HG02588 (cell line): Measurements from ENCODE around the gene SEMA3A.
"Not testable (repeated sequence)": the region's sequence is repeated elsewhere in the genome, so short reads cannot be mapped to it uniquely, and the experiment has no call there.

Experiments used
- ATAC-seq: cut with Tn5 transposase; IDR thresholded peaks from one replicate; pipeline ENCODE4 v1.9.1; 2021; ENCODE audit warnings: mild to moderate bottlenecking, moderate library complexity; ENCODE audit not compliant: unreplicated experiment

SEMA3A gene

DNA sequence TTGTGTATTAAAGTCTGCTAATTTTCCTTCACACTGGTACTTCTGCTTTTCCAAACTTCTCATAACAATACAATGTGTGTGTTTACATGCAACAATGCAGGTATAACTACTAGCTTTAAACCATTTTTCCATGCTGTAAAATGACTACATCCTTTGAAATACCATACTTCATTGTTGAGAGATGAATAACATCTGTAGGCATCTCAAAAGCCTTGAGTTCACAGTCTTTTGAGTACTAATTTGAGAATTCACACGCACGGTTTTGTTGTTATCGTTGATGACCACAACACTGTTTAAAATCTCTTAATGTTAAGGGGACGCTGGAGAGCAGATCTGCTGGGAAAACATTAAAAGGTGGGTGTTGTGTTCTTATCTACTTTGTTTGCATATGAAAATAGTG lies 37.4 kb downstream of the SEMA3A start:
- no peak for ATAC-seq

DNA sequence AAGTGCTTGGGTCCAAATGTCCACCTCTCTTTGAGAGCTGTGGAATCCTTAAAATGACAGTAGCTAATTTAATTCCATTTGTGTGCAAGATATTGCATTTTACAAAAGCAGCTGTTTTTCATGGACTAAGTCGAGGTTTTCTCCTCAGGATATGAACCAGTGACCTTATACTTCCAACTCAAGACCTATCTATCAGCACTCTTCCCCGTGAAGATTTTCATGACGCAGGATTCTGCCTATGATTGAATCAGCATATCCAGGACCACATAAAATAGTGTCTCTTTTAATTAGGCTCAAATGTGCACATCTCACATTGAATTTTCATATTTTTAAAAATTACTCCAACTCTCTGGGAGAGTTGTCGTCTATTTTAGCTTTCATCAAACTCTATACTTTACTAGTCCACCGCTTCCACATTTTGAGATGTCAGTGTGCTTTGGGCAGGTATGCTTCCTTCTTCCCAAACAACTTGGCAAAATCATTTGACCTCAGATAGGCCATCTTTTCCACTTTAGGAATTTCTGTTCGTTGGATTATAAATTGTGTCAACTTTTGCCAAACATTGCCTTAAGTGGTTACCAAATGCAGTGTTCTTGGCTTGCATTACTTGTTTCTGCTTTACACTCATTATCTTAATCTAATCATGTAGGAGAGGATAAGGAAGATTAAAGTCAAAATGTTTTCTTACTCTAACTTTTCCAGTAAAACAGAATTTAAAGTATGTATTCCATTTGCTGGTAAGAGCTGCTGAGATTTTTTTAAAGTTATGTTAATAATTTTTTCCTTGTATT lies 39.4 kb downstream of the SEMA3A start:
- no peak for ATAC-seq

DNA sequence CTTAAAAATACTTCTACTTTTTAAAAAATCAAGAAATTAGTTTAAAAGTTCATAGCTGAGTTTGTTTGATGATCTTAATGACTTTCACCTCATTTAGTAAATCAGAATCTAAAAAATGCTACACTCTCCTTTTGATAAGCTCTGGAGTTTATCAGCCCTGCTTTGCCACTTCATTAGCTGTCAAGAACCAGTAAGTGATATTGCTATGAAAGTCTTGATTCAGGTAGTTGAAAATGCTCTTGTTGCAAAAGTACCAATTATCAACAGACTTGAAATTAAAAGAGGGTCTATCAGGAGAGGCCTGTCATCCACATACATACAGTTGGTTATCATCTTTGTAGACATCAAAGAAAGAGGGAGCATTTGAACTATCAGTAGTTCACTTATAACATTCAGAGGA lies 41.6 kb downstream of the SEMA3A start:
- ATAC-seq: no peak

DNA sequence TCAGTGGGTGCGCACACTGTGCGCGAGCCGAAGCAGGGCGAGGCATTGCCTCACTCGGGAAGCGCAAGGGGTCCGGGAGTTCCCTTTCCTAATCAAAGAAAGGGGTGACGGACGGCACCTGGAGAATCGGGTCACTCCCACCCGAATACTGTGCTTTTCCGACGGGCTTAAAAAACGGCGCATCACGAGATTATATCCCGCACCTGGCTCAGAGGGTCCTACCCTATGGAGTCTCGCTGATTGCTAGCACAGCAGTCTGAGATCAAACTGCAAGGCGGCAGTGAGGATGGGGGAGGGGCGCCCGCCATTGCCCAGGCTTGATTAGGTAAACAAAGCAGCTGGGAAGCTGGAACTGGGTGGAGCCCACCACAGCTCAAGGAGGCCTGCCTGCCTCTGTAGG lies 44.2 kb downstream of the SEMA3A start:
- ATAC-seq: not testable (repeated sequence)

DNA sequence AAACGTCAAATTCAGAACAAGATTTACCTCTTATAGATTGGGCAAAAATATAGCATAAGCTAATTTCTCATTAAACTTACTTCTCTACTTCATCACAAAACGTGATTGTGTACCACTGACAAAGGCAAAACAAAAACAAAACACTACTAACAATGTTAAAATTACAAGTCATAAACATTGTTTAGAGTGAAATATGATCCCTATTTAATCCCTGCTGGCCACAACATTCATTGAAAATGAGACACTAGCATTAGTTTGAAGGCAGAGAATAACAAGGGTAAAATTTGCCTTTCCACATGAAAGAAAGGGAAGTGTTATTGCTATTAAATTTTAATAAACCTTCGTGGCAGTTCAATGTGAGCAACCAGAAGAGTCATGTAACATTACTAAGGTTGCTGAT lies 45.0 kb downstream of the SEMA3A start:
- ATAC-seq: no peak

DNA sequence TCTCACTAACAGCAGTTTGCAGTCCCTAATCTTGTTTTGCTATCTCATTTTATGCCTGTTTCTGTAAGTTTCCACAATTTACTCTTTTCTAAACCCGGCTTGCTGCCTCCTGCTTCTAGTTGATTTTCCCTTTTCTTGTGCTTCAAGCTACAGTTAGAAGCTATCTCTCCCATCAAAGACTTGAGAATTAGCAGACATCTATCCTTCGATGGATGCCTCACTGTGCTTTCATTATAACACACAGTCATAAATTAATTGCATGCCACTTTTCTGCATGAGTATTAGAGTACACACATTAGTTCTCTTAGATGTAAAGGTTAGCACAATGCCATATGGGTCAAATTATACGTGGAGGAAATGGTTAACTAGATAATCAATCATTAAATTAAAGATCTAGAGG lies 48.7 kb downstream of the SEMA3A start:
- no peak for ATAC-seq

DNA sequence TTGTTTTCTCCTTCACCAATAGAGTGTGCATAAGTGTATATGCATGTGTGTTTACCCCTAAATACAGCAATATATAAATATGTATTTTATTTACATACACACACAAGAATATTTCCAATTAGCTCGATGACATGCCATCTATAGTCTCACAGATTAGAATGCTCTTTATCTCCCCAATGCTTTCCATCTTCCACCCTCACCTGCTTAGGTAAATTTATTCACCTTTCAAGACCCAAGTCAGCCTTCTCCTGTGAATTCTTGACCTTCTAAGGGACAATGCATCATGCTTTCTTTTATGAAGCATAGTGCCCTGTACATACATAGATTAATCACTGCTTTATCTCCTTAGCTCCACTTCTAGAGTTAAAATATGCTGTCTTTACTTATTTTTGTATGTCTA lies 49.7 kb downstream of the SEMA3A start:
- ATAC-seq: no peak

DNA sequence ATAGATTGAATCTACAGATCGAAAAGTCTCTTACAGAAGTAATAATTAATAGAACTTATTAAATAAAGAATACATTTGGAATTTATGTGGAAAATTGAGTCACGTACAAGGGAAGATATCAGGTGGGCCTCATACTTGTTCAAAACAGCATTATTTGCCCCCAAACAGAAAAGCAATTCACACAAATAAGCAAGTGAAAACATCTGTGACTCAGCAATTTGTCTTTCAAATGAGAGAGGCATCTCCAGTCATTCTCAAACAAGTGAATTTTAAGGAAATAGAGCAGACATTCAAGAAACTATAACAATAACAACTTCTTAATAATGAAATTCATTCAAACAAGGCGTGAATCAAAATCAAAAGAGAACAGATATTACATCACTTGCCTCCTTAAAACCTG lies 50.1 kb downstream of the SEMA3A start:
- ATAC-seq: no peak

DNA sequence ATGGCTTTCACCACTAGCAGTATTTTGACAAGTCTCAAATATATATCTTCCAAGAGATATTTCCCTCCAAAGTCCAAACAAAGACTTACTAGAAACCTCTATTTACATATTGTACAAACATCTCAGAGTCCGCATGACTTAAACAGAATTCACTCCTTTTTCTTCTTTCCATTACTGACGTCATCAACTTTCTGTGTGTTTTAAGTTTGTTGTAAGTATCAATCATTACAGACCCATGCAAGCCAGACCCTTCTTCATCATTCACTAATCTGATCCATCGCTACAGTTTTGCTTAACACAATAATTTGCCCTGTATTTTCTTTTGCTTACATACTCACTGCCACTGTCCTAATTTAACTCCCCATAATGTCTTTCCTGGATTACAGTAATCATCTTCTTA lies 51.9 kb downstream of the SEMA3A start:
- ATAC-seq: no peak

DNA sequence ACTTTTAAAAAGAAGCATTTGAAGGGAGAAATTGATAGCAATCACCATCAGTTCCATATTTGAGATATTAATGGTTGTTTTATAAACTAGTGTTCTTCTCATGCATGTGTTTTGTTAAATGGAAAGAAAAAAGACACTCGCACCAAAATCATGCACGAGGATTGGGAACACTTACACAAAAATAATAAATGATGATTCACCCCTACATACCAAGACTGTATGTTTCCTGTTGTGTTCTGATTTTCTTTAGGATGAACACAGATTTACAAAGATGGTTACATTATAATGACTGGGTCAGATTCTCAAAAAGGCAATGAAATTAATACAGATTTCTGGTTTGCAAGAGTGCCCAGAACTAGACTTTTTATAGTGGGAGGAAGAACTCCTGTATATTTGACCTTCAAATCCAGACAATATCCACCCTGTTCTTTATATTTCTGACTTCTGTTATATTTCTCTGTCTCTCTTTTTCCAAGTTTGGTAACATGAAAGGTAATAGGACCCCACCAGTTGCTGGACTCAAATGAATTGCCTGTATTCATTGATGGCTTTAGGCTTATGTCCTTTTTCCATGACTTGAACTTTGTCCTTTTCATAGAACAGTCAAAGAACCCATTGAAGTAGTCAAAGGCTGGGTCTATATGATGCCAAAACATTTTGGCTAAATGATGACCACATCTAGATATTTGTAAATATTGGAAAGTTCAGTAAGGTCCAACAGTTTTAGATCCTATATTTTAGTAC lies 54.4 kb downstream of the SEMA3A start:
- ATAC-seq: no peak

DNA sequence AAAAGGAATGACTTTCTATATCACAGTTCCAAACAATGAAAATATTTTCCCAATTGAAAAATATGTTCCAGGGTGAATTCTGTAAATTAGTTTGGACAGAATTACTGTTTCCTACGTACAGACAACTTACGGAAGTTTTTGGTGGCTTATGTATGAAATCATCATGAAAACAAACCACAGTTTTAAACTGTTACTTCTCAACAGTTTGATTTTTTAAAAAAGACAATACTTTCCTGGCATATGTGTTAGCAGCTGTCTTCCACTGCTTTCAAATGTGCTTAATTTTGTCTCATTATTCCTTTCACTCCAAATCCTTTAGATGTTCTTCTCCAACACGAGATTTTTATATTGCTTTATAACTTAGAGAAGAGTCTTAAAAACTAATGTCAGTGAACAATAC lies 56.2 kb downstream of the SEMA3A start:
- no peak for ATAC-seq

DNA sequence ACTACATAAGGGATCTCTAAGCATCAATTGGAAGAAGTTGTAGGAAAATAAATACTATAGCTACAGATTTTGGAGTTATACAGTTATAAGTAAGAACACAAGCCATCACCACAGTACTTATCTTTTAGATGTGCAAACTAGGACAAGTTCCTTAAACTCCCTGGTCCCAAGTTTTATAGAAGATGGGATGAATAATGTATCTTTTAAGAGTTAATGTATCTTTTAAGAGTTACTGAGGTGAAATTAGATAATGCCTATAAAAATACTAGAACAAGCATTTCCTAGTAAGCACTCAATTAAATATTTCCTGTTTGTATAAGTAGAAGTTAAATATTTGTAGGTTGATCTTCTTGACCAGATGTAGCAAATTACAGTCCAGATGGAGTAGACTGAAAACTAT lies 56.8 kb downstream of the SEMA3A start:
- no peak for ATAC-seq

DNA sequence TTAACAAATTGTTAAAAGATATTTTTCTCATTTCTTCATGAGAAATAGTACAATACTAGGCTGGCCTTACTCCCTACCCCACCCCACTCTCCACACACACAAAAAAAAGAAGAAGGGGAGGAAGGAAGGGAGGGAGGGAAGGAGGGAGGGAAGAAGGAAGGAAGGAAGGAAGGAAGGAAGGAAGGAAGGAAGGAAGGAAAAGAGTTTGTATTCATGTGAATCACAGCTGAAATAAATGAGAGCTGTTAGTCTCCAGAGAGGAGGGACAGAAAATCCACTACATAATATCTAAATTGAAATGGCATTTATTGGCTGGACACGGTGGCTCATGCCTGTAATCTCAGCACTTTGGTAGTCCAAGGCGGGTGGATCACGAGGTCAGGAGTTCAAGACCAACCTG lies 57.8 kb downstream of the SEMA3A start:
- ATAC-seq: no peak

DNA sequence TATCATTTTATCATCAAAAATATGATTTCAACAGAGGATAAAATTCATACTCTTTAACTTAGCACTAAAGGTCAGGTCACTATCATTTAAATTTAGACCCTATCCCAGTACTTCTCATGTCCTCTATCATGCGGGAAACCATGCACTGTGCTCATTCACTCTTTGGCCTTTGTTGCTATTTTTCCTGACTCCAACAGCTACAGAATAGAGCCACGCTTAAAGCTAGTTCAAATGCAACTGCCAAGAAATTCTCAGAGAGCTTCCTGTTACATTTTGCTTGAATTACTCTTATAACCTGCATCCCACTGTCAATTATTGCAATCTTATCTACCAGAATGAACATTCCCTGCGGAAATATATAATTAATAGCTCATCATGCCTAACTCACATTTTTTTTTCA lies 58.3 kb downstream of the SEMA3A start:
- no peak for ATAC-seq

DNA sequence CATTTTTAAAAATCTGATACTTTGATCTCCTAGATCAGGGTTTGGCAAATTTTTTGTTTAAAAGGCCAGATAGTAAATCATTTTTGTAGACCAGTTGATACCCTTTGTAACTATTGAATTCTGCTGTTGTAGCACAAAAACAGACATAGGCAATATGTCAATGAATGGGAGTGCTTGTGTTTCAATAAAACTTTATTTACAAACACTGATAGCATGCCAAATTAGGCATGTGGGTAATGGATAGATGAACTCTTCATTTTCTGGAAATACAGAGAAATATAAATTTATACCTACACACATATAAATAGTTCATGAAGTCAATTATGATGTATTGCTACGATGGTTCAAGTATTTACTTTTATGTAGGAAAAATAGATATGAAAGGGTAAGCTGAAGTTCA lies 60.4 kb downstream of the SEMA3A start:
- no peak for ATAC-seq

DNA sequence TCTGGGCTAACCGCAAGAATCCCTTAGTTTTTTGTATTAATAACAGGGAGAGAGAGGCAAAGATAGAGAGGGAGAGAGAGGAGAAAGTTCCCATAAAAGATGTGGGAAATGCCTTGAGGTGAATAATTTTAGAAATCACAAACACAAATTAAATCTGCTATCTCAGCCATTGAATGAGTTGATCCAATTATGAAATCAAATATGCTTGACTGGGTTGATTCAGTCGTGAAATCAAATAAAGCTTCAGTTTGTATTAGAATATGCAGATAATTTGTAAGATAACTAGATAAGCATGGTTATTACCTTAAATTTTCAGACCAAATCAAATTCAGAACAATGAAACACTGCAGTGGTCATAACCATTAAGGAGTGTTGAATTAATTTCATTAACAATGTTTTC lies 68.9 kb downstream of the SEMA3A start:
- no peak for ATAC-seq

DNA sequence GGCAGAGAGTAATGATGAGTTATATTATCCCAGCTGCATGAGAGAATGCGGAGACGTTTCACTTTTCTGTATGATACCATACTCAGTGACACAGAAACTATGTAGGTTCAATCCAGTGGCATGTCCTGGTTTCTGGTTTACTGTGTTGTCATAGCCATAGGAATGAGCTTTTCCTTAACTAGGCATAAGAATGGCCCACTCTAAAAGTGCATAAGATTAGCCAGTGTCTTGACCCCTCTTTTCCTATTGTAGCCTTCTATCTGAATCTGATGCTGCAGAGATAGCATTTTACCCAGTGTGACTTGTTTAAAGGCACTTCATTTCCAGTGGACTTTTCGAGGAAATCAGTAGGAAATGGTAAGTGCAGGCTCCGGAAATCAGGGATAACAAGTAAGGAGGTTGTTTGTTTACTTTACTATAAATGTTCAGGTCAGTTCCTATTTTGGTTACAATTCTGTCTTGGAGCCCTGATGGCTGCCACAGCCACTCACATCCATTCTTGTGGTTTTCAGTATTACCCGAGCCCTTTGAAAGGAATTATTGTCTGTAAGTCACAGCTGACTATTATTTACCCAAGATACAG lies 70.5 kb downstream of the SEMA3A start:
- ATAC-seq: no peak

DNA sequence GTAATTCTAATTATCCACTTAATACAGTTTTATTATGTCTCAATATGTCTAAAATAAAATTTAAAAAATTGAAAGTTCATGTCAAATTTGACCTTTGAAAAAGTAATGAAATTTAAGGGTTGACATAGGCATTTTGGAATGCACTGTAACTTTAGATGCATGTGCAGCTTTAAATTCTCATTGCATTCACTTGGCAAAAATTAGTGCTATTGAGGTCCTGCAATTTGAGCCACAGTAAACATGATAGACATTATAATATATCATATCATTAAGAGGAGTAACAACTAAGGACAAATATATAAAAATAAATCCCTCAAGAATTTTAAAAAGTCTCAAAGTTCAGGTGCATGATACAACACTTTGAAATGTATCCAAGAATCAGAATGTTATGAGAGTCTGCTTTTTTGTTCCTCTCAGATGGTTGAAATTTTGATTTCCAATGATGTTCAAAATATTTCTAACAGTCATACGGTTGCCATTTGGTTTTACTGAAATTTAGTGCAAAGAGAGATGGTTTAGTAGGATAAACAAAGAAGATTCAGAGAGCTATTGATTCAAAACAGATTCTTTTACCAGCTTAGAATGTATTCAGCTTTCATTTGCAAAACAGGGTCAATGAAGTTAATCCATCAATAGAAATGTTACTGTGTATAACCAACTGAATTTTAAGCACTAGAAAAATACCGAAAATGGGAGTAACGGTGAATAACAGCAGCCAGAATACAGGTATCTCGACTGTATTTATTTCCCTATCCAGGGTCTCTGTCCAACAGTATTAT lies 71.8 kb downstream of the SEMA3A start:
- ATAC-seq: no peak

DNA sequence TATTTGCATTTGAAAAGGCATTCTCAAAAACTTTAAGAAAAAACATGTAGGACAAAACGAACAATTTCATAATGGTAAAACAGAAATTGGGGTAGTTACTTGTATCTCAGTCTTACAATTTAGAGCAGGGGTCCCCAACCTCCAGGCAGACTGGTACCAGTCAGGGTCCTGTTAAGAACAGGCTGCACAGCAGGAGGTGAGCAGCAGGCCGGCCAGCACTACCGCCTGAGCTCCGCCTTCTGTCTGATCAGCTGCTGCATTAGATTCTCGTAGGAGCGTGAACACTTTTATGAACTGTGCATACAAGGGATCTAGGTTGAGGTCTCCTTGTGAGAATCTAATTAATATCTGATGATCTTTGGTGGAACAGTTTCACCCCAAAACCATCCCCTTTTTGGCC lies 77.3 kb downstream of the SEMA3A start:
- no peak for ATAC-seq

DNA sequence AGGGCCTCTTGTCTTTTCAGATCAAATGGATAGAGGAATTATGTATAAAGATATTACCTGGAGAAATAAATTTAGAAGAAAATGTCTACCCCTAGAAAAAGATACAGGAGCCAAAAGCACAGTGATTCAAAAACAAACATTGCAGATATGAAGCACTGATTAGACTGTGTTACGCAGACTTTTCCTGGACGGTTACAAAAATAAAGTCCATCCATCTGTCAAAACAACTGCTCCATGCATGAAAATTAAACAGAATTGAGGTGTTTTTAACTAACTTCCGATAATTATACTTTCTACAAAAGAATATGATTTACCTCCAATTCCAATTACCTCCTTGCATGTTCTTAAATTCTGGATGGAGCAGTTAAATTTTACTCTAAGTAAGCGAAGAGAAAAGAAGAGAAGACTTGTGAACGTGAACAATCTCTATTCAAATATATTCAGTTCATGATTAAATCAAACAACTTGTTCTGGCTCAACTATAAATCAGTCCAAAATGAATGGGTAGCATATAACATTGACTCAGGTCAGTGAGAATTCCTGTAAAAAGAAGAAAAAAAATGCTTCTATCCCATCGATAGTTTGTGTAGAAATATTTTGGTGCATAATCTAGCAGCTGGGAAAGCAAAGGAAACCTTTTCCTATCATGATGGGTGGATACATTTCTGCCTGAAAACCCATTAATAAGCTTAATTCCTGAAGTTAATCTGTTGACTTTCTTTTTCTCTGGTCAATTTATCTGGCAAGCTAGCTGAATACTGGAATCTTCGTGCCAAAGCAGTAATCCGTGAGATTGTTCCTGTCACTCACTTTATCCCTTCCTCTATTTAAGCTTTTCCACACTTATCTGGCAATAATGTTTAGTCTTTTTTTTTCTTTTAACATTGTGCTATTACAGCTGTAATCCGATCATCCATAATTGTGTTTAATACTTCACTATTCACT lies 80.4 kb downstream of the SEMA3A start:
- ATAC-seq: no peak
